GM20000 (cell line): Measurements from ENCODE around the gene MED9.

Experiments used
- DNase-seq: peaks from one replicate; pipeline ENCODE4 v3.0.0; 2012; ENCODE audit warnings: low spot score
- CTCF ChIP-seq: IDR thresholded peaks from 2 replicates; pipeline ENCODE4 v1.5.1; 2012; ENCODE audit warnings: mild to moderate bottlenecking, control low read depth; ENCODE audit errors: extremely low read depth, missing control alignments

The MED9 gene

DNA sequence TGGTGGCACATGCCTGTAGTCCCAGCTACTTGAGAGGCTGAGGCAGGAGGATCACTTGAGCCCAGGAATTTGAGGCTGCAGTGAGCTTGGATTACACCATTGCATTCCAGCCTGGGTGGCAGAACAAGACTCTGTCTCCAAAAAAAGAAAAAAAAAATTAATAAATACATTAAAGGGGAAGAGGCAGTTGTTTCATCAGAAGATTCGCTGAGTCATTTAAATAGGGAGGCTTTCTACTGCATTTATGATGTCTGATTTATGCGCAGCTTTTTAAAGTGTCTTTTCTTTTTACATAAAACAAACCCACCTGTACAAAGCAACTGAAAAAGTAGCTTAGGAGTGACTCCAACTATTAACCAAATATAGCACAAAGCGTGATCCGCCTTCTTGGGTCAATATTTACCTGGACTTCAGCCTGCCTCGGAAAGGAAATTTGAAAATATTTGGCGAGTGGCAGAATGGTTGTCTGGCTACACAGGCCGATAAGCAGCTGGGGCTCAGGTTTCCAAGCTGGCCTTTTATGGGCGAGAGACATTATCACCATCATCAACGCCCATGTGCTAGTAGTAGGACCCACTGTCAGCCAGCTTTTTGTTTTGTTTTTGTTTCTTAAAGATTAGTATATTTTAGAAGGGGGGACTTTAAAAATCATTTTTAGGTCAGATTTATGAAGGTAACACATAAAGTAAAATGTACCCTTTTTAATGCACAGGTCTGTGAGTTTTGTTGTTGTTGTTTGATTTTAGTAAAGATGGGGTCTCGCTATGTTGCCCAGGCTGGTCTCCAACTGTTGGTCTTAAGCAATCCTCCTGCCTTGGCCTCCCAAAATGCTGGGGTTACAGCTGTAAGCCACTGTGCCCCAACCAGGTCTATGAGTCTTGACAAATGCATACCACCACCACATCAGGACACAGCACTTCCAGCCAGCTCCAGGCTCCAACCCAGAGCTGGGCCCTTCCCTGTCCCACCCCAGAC, 61.9 kb downstream of the MED9 start:
- TF ChIP-seq CTCF: no peak
- no peak for DNase-seq

GRCh38 chr17:17539591-17539990, 62.8 kb downstream of the MED9 start:
- no peak for DNase-seq
- TF ChIP-seq CTCF: no peak

DNA sequence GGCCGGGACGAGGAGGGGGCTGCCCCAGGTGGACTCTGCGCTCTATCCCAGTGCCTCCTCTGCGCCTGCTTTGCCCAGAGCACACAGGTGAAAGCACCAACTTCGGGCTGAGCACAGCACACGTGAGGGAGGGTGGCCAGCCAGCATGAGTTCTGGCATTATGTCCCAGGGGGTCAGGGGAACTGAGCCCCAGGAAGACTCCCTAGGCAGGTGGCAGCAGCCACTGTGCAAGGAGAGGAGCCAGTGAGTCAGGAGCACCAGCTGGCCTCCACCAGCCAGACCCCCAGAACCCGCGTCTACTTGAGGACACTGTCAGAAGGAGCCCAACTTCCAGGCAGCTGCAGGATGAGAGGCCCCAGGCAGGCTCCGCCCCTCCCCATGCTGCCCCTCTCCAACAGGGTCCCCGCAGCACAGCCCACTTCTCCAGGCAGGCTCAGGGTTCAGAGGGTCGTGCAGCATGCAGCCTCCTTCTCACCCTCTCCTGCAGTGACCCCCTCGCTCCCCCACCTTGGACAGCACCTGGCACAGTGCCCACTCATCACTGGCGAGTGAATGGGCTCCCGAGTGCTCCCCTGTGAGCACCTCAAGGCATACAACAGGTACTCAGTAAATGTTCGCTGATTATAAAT, 63.6 kb downstream of the MED9 start:
- DNase-seq: no peak
- TF ChIP-seq CTCF: no peak

GRCh38 chr17:17540935-17541639, 64.3 kb downstream of the MED9 start:
- no peak for DNase-seq
- no peak for TF ChIP-seq CTCF

DNA sequence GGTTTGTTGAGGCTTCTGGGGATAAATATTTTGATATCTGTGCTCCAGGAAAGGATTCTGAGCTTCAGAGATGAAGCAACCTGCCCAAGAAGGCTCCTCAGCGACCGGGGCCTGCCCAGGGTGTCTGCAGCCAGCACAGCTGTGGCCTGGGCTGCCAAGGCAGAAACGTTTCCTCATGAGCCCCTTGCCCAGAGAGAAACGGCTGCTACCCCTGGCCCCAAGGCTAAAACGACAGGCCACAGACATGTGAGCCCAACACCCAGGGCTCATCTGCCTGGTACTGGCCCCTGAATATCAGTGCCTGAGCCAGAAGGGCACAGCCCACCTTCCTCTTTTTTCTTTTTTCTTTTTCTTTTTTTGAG, 64.8 kb downstream of the MED9 start:
- no peak for TF ChIP-seq CTCF
- DNase-seq: no peak
